PC-9 (cell line): ENCODE data around the gene CCNB1IP1. TPM values are rescaled to one million over a fixed set of nuclear protein-coding genes. Genes with fewer than 3 reads are reported as not detected.
"Not testable (repeated sequence)": the region's sequence is repeated elsewhere in the genome, so short reads cannot be mapped to it uniquely, and the experiment has no call there.

Source experiments
- BruUV-seq: library from RNA; stranded (reverse); fragments of 400-500 nt; replicated peaks from 2 replicates; lab custom pipeline; 2021; lab: Mats Ljungman, UMichigan
- CTCF ChIA-PET: fragments of 300-600 bp; sonication (Branson Sonifier 250); formaldehyde crosslinking; loops from one replicate; lab custom pipeline; 2022; ENCODE audit warnings: antibody characterized with exemption; lab: Charles Lee
- POLR2A ChIA-PET: fragments of 300-600 bp; sonication (Branson Sonifier 250); formaldehyde crosslinking; loops from one replicate; lab custom pipeline; 2022; ENCODE audit warnings: antibody characterized with exemption; ENCODE audit not compliant: unreplicated experiment; lab: Charles Lee
- DNase-seq, 2 experiments: peaks; one replicate each; pipeline versions ENCODE4 v3.0.0 to v3.0.0-alpha.2; 2015 to 2022; ENCODE audit warnings: mixed read lengths in 1 of 2
- H2AFZ ChIP-seq: fragments of 200-600 bp; sonication (generic); 2 replicates; pipeline ENCODE4 v1.8.1; 2017; ENCODE audit warnings: antibody characterized with exemption
- H3F3A ChIP-seq: fragments of 200-600 bp; sonication (generic); 2 replicates; pipeline ENCODE4 v1.8.1; 2017; ENCODE audit warnings: antibody characterized with exemption, mild to moderate bottlenecking, low read depth; ENCODE audit not compliant: insufficient read depth
- H3K27ac ChIP-seq: fragments of 200-600 bp; sonication (generic); 2 replicates; pipeline ENCODE4 v1.6.1; 2016; ENCODE audit warnings: mixed run types
- H3K27me3 ChIP-seq: fragments of 200-600 bp; sonication (generic); 2 replicates; pipeline ENCODE4 v1.6.1; 2016; ENCODE audit warnings: low read depth, mixed run types; ENCODE audit not compliant: insufficient read depth
- H3K36me3 ChIP-seq: fragments of 200-600 bp; sonication (generic); 2 replicates; pipeline ENCODE4 v1.6.1; 2016; ENCODE audit warnings: low read depth, mixed run types
- H3K4me1 ChIP-seq: fragments of 200-600 bp; sonication (generic); replicated peaks from 2 replicates; pipeline ENCODE4 v1.6.1; 2016; ENCODE audit warnings: mixed run types; ENCODE audit not compliant: insufficient read depth
- H3K4me2 ChIP-seq: fragments of 200-600 bp; sonication (generic); 2 replicates; pipeline ENCODE4 v1.6.1; 2017; ENCODE audit warnings: mixed run types
- H3K4me3 ChIP-seq: fragments of 200-600 bp; sonication (generic); 2 replicates; pipeline ENCODE4 v1.6.1; 2016; ENCODE audit warnings: mixed run types
- H3K79me2 ChIP-seq: fragments of 200-600 bp; sonication (generic); 2 replicates; pipeline ENCODE4 v1.6.1; 2017; ENCODE audit warnings: low read depth, mixed run types
- H3K9me2 ChIP-seq: fragments of 200-600 bp; sonication (generic); 2 replicates; pipeline ENCODE4 v1.8.1; 2017; ENCODE audit warnings: mild to moderate bottlenecking; ENCODE audit not compliant: insufficient read depth
- H3K9me3 ChIP-seq: fragments of 200-600 bp; sonication (generic); 2 replicates; pipeline ENCODE4 v1.8.1; 2016; ENCODE audit warnings: low read depth; ENCODE audit not compliant: insufficient read depth
- H4K20me1 ChIP-seq: fragments of 200-600 bp; sonication (generic); 2 replicates; pipeline ENCODE4 v1.8.1; 2017; ENCODE audit not compliant: insufficient read depth
- CTCF ChIP-seq: fragments of 200-600 bp; sonication (generic); conservative IDR thresholded peaks from 2 replicates; pipeline ENCODE4 v1.6.1; 2017; ENCODE audit warnings: mixed run types, antibody characterized with exemption, mild to moderate bottlenecking, moderate library complexity
- EZH2 ChIP-seq: fragments of 200-600 bp; sonication (generic); IDR thresholded peaks from 2 replicates; pipeline ENCODE4 v1.8.0; 2017; ENCODE audit warnings: antibody characterized with exemption, low read depth
- intact Hi-C: fragments of 100-400 bp; cut with micrococcal nuclease; formaldehyde crosslinking; loops from one replicate; pipeline ENCODE4 v1.10.0; 2022; ENCODE audit not compliant: unreplicated experiment
- total RNA-seq: library from RNA; stranded (reverse); gene quantifications from 2 replicates; pipeline ENCODE4 v1.2.3, GENCODE V29; 2021

The CCNB1IP1 gene
- total RNA-seq, 1 experiment from 2014 or later: 30.8 TPM

DNA sequence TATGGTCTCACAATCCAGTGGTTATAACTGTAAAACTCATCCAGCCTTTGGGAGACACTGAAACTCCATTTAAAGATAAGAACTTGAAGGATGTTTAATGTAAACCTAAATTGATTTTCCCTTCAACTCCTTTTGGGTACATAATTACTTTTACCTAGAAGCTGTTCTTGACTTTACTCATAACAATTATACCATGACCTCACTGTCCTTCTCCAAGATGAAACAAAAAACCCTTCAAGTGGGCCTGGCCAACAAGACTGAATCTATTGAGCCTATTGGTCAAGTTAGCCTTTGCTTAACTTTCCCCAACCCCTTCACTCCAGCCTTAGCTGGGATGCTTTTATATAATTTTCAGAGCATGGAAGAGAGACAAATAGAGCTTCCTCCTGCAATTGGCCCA is 32.8 kb upstream of the CCNB1IP1 start:
- Histone ChIP-seq H3K79me2 (no peaks in the 10 kb centered on the region), H3K27me3 (no peaks in the 10 kb centered on the region), H3K4me2 (no peak overlapping the region), H4K20me1 (no peaks in the 10 kb centered on the region), H2AFZ (no peak overlapping the region), H3F3A (no peaks in the 10 kb centered on the region), H3K4me1 (no peaks in the 10 kb centered on the region), H3K36me3 (no peaks in the 10 kb centered on the region), H3K27ac (no peak overlapping the region), H3K4me3 (no peak overlapping the region), H3K9me2 (no peaks in the 10 kb centered on the region), H3K9me3 (no peaks in the 10 kb centered on the region)
- ChIA-PET CTCF (no interaction called here), POLR2A (no interaction called here)
- intact Hi-C loops: no loop called here
- DNase-seq: no peak
- no TSS peak for BruUV-seq
- no peak for TF ChIP-seq CTCF
- TF ChIP-seq EZH2: no peak

DNA sequence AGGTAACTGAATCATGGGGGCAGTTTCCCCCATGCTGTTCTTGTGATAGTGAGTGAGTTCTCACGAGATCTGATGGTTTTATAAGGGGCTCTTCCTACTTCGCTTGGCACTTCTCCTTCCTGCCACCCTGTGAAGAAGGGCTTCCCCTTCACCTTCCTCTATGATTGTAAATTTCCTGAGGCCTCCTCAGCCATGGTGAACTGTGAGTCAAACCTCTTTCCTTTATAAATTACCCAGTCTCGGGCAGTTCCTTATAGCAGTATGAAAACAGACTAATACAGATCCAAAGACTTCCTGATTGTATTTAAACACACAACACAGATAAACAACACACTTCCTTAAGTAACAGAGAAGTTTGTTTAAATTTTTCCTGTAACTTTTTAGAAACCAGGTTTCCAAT is 25.4 kb upstream of the CCNB1IP1 start:
- H3K9me3 ChIP-seq, H3K4me2 ChIP-seq, POLR2A ChIA-PET, H2AFZ ChIP-seq, H3K9me2 ChIP-seq, H3K4me3 ChIP-seq, H3K79me2 ChIP-seq, H3K4me1 ChIP-seq, DNase-seq, intact Hi-C loops, H4K20me1 ChIP-seq, H3K36me3 ChIP-seq, H3F3A ChIP-seq, H3K27ac ChIP-seq, H3K27me3 ChIP-seq, BruUV-seq, CTCF ChIA-PET: not testable (repeated sequence)

- intact Hi-C loops: no loop called here
- BruUV-seq: no TSS peak
- H3K36me3 ChIP-seq: peaks cover 9% of the 10 kb centered on the region; the same call in 1 of the 2 replicates
- TF ChIP-seq CTCF: no peak
- no peak for TF ChIP-seq EZH2
- H3F3A ChIP-seq: no peaks in the 10 kb centered on the region
- no peaks in the 10 kb centered on the region for H3K9me3 ChIP-seq
- no peaks in the 10 kb centered on the region for H3K79me2 ChIP-seq
- ChIA-PET CTCF (no interaction called here), POLR2A (no interaction called here)
- H3K4me3 ChIP-seq: no peak overlapping the region
- H4K20me1 ChIP-seq: no peaks in the 10 kb centered on the region
- DNase-seq: no peak
- no peaks in the 10 kb centered on the region for H3K4me1 ChIP-seq
- no peaks in the 10 kb centered on the region for H3K27me3 ChIP-seq
- H3K4me2 ChIP-seq: no peak overlapping the region
- H2AFZ ChIP-seq: no peak overlapping the region
- no peaks in the 10 kb centered on the region for H3K9me2 ChIP-seq
- H3K27ac ChIP-seq: no peak overlapping the region
Measured at GRCh38 chr14:20356422-20356821, 23.3 kb upstream of the CCNB1IP1 start.

DNA sequence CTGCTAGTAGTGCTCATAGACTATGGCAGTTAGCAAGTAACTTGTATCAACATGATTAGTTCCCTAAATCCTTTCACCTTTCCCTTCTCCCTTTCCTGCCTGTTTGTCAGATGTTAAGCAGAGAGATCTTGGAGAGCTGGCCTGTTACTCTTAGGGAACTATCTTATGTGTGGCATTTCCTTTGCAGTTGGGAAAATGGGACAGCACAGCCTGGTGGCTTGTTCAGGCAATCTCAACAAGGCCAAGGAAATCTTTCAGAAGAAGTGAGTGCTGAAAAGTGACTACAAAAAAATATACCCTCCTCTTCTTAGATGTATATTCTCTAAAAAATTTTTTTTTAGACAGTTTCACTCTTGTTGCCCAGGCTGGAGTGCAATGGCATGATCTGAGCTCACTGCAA is 17.8 kb upstream of the CCNB1IP1 start:
- BruUV-seq: no TSS peak
- H2AFZ ChIP-seq: no peak overlapping the region
- DNase-seq: no peak
- H4K20me1 ChIP-seq: no peaks in the 10 kb centered on the region
- no peaks in the 10 kb centered on the region for H3K27me3 ChIP-seq
- H3K36me3 ChIP-seq: no peaks in the 10 kb centered on the region
- H3K9me3 ChIP-seq: no peaks in the 10 kb centered on the region
- H3K27ac ChIP-seq: no peak overlapping the region
- no peaks in the 10 kb centered on the region for H3F3A ChIP-seq
- no peak overlapping the region for H3K4me3 ChIP-seq
- no peaks in the 10 kb centered on the region for H3K9me2 ChIP-seq
- no peaks in the 10 kb centered on the region for H3K4me1 ChIP-seq
- H3K79me2 ChIP-seq: no peaks in the 10 kb centered on the region
- intact Hi-C loops: no loop called here
- POLR2A ChIA-PET: no interaction called here
- no peak for TF ChIP-seq CTCF
- TF ChIP-seq EZH2: no peak
- CTCF ChIA-PET: no interaction called here
- H3K4me2 ChIP-seq: no peak overlapping the region
